CD4-positive, alpha-beta T cell treated with Interleukin-2 at 100 ng/mL for 4 hours (primary cell): ENCODE measurements around the gene MAPK11.
"Not testable (repeated sequence)": the region's sequence is repeated elsewhere in the genome, so short reads cannot be mapped to it uniquely, and the experiment has no call there.

ENCODE experiments used
- DNase-seq: peaks from one replicate; pipeline ENCODE4 v3.0.0-alpha.2; 2020; ENCODE audit warnings: low spot score

Gene MAPK11

GRCh38 chr22:50276143-50276542 lies 6.0 kb upstream of the MAPK11 start:
- peak; percentile 49 for DNase-seq

DNA sequence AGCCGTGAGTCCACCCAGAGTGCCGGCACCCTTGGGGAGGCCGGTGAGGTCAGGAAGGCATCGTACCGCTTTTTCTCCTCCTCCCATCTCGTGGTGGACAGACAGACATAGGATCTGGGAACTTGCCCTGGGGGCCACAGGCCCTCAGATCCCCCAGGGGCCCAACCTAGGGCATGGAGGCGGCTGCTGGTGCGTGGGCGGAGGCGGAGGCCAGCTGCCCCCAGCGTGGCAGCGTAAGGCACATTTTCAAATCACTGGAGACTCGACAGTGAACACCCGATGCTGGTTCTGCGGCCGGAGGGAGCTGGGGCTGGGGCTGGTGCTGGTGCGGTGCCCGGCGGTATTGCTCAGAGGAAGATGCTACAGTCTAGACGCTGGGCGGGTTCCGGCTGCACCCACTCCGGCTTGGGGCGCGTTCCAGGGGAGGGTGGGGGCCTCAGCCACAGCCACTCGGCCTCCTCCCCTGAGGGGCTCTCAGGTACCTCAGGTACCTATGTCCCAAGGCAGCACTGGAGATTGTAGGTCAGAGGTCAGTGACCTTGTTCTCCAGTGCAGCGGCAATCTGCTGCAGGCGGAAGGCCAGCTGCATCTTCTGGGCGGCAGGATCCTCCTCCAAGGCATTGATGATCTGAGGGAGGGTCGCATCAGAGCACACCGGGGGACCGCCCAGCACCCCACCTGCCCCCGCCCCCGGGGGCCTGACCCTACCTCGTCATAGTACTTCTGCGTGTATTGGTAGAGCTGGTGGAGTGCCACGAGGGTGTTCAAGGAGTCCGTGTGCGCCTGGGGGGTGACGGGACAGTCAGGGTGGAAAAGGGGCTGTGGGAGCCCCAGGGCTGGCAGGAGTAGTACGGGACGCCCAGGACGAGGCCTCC lies 5.2 kb upstream of the MAPK11 start:
- no peak for DNase-seq

DNA sequence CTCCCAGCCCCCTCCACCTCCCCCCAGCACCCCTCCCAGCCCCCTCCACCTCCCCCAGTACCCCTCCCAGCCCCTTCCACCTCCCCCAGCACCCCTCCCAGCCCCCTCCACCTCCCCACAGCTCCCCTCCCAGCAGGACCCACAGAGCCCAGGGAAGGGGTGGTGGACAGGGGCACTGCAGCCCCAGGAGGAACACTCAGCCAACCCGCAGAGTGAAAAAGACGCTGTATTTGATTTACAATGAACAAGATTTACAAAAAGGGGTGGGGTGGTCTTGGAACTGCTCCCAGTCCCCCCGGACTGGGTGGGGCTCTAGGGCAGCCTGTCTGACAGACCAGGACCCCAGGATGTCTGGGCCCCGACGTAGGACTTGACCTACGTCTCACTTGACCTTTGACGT lies 4.6 kb upstream of the MAPK11 start:
- DNase-seq = no peak

GRCh38 chr22:50274311-50274710 lies 4.1 kb upstream of the MAPK11 start:
- DNase-seq = peak; percentile 46

DNA sequence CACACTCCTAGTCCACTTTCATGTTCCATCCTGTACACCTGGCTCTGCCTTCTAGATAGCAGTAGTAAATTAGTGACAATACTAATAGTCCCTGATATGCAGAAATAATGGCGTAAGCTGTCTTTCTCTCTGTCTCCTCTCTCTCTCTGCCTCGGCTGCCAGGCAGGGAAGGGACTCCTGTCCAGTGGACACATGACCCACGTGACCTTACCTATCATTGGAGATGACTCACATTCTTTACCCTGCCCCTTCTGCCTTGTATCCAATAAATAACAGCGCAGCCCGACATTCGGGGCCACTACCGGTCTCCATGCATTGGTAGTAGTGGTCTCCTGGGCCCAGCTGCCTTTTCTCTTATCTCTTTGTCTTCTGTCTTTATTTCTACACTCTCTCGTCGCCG lies 3.6 kb upstream of the MAPK11 start:
- not testable (repeated sequence) for DNase-seq

DNA sequence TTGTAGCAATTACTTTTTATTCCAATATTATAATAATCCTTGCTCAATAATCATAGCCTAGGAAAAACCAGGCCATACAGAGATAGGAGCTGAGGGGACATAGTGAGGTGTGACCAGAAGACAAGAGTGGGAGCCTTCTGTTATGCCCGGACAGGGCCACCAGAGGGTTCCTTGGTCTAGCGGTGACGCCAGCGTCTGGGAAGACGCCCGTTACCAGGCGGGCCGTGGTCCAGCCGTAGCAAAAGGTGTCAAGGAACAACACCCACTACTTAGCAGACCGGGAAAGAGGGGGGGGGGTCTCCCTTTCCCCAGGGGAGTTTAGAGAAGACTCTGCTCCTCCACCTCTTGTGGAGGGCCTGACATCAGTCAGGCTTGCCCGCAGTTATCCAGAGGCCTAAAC lies 3.2 kb upstream of the MAPK11 start:
- DNase-seq = not testable (repeated sequence)

DNA sequence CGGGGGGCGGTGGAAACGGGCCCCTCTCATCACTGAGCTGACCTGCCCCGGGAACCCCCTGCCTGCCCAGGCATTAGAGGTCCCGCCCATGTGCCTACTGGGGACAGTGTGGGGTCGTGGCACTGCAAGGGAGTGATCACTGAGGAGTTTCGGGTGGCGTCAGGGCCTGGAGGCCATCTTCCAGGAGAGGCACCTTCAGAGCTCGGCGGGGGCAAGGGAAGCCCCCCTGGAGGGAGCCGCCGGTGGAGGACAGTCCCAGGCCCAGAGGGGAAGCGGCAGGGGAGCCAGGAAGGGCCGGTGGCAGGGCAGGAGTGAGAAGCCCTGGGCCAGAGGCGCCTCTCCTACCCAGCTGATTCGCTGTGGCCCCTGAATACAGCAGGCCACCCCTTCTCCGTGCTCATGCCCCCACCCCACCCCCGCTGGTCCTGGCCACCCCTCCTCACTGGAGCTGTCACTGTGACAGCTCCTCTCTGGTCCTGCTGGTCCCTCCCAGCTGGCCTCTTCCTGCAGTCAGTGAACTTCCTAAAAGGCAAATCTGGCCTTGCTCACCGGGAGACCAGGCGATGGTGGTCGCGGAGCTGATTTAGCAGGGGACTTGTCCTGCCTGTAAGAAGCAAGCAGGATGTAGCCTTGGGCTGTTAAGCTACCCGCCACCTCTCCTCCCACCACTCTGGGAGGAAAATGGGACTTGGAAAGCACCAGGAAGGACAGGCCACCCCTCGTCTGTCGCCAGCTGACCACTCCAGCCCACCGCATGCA lies 2.0 kb upstream of the MAPK11 start:
- no peak for DNase-seq

- peak; percentile 60 for DNase-seq
These were observed 1.4 kb upstream of the MAPK11 start for GRCh38 chr22:50271519-50271970.

GRCh38 chr22:50270666-50271394 lies 650 bp upstream of the MAPK11 start:
- DNase-seq = peak; percentile 68

DNA sequence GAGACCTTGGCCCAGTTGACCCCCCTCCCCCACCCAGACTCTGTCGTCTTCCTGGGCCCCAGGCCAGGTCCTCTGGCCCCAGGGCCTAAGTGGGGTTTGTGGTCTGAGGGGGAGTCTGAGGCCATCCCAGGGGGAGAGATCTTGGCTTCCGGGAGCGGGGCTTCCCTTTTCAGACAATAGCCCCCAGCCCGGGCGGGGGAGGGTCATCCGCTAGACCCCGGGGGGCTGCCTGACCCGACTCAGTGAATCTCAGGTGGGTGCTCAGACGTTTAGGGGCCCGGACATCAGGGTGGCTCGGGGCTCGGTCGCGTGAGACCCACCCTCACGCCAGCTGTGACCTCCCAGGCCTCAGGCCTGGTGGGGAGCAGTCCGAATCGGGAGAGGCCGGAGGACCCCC lies 609 bp downstream of the MAPK11 start:
- DNase-seq = no peak

DNA sequence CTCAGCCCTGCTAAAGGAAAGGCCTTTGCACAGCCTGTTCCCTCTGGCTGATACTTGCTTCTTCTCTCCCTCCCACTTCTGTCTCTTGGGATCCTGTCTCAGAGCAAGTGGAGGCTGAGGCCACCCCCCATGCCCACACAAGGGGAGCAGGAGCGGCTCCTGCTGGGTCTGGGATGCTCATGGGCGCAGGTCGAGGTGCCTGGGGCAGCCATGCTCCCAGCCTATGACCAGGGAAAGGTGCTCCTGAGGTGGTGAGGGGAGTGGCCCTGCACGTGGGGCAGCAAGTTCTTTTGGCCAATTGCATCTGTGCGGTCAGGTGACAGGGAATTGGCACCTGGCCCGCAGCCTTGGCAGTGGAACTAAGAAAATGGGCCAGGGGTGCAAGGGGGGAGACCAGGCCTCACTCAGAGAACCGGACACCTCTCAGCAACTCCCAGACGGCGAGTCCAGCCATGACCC lies 1.5 kb downstream of the MAPK11 start:
- no peak for DNase-seq

- peak; percentile 45 for DNase-seq
These were observed 2.4 kb downstream of the MAPK11 start for GRCh38 chr22:50267591-50268390.

DNA sequence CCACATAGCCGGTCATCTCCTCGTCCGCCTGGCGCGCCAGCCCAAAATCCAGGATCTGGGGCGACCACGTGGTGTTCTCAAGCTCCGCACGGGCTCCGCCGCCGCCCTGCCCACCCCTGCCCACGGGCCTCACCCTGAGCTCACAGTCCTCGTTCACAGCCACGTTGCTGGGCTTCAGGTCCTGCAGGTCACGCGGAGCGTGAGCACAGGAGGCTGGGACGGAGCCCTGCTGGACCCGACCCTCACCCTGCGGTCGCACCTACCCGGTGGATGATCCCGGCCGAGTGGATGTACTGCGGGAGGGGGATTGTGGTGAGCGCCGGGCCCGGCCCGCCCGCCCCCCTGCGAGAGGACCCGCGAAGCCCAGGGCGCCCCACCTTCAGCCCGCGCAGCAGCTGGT lies 3.2 kb downstream of the MAPK11 start:
- DNase-seq = no peak

DNA sequence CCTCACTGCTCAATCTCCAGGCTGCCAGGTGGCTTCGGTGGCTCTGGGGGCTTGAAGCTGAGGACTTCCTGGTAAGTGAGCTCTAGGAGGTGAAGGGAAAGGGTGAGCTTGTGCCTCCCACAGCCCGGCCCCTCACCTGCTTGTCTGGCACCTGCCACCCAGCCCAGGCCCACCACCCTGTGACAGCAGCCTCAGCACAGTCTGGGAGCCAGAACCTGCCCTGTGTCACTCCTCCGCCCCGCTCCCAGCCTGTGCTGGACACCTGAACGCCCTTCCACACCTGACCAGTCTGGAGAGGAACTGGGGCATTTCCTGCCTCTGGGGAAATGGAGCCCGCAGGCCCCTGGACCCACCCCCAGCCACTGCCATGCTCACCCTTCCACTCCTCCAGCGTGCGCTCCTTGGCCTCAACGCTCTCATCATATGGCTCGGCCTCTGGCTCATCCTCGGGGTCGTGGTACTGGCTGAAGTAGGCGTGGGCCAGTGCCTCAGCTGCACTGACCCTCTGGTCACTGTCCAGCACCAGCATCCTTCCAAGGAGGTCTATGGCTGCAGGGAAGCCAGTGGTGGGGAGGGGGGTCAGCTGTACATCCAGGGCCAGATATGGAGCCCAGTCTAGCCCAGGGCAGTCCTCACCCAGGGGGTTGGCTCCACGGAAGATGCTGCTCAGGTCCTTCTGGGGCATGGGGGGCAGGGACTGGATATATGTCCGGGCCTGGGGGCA lies 5.1 kb downstream of the MAPK11 start:
- DNase-seq = no peak

GRCh38 chr22:50264104-50264745 lies 6.0 kb downstream of the MAPK11 start:
- DNase-seq = no peak

GRCh38 chr22:50262973-50263617 lies 7.1 kb downstream of the MAPK11 start:
- no peak for DNase-seq

DNA sequence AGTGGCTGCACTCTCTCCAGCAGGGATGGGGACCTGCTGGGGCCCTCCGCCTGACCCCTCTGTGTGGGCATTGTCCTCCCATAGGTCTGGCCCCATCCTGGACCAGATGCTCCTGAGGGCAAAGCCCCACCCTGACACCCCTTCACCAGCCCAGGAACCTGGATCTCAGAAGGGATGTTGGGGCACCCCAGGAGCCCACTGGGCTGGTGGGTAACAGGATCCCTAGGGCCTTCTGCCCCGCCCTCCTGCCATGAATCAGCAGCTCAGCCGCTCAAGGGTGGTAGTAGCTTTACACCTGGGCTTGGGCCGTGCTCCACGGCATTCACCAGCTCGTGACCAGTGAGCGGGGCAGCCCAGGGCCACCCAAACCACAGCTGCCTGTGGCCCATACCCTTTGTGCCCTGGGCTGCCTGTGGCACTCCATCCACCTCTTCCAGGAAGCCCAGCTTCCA lies 7.7 kb downstream of the MAPK11 start:
- DNase-seq = no peak

GRCh38 chr22:50261615-50262459 lies 8.3 kb downstream of the MAPK11 start, which contains the start of gene MAPK12:
TSS of gene MAPK12 (minus strand) at chr22:50261683. CDS start at chr22:50261509, 174 bp downstream.
- no peak for DNase-seq
